Activated CD4-positive, alpha-beta T cell treated with anti-CD3 and anti-CD28 coated beads for 1 hour (primary cell): ENCODE measurements around the gene CWC27.

ENCODE experiments used
- DNase-seq: peaks from one replicate; pipeline ENCODE4 v3.0.0-alpha.2; 2020

Gene CWC27

GRCh38 chr5:65041296-65042158 lies 272.8 kb downstream of the CWC27 start:
- DNase-seq, result no peak

GRCh38 chr5:65043843-65044359 lies 275.2 kb downstream of the CWC27 start:
- no peak for DNase-seq

- DNase-seq, result no peak
These were observed 278.5 kb downstream of the CWC27 start for GRCh38 chr5:65047225-65047624.

GRCh38 chr5:65047948-65048690 lies 279.4 kb downstream of the CWC27 start:
- no peak for DNase-seq

GRCh38 chr5:65050140-65050539 lies 281.4 kb downstream of the CWC27 start:
- DNase-seq, result no peak

GRCh38 chr5:65050826-65051498 lies 282.2 kb downstream of the CWC27 start:
- DNase-seq, result no peak

GRCh38 chr5:65055938-65056337 lies 287.2 kb downstream of the CWC27 start:
- DNase-seq, result no peak

GRCh38 chr5:65059681-65060598 lies 291.2 kb downstream of the CWC27 start:
- no peak for DNase-seq

- DNase-seq, result no peak
These were observed 292.7 kb downstream of the CWC27 start for GRCh38 chr5:65061250-65061973.

GRCh38 chr5:65061974-65062353 lies 293.2 kb downstream of the CWC27 start:
- DNase-seq, result no peak

GRCh38 chr5:65062469-65063083 lies 293.8 kb downstream of the CWC27 start:
- no peak for DNase-seq

GRCh38 chr5:65065001-65065511 lies 296.3 kb downstream of the CWC27 start:
- DNase-seq, result no peak

- DNase-seq, result no peak
These were observed 297.8 kb downstream of the CWC27 start for GRCh38 chr5:65066387-65067146.

- no peak for DNase-seq
These were observed 298.4 kb downstream of the CWC27 start for GRCh38 chr5:65067147-65067506.
